Measurements from ENCODE around the gene DRAP1. TPM values are rescaled to one million over a fixed set of nuclear protein-coding genes. Genes with fewer than 3 reads are reported as not detected.

Gene DRAP1
- total and polyA plus RNA-seq, 9 of the 15 experiments (the other 6 are each of a cell fraction or from before 2014, with no cell fraction given) = 9.6 to 200 (median 92.9) TPM

DNA sequence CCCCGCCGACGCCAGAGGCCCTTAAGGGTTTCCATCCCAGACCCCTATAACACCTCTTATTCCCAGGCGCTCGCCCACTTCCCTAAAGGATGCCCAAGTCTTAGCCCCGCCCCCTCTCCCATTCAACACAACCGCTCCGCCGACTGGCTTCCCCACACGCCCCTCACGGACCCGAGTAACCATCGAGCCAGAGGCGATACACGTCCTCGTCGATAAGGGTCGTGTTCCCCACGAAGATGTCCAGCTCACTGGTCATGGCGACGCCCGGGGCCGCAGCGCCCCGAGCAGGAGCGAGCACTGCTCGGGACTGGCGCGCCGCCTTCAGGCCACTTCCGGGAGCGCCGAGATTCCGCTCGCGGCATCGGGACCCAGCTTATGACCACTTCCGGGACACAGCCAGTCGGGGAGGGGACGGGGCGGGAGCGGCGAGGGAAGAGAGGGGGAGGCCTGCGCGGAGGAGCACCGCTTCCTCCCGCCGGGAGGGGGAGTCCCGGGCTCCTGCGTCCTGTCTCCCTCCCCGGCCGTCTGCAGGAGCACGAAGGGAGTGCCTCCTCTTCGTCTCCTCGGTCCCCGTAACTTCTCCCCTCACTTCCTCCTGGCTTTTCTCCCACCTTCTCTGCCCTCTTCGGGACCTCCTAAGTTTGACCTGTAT, 30.9 kb upstream of the DRAP1 start, which contains the start of gene FIBP (continued):
- TF ChIP-seq, protein P1, sequence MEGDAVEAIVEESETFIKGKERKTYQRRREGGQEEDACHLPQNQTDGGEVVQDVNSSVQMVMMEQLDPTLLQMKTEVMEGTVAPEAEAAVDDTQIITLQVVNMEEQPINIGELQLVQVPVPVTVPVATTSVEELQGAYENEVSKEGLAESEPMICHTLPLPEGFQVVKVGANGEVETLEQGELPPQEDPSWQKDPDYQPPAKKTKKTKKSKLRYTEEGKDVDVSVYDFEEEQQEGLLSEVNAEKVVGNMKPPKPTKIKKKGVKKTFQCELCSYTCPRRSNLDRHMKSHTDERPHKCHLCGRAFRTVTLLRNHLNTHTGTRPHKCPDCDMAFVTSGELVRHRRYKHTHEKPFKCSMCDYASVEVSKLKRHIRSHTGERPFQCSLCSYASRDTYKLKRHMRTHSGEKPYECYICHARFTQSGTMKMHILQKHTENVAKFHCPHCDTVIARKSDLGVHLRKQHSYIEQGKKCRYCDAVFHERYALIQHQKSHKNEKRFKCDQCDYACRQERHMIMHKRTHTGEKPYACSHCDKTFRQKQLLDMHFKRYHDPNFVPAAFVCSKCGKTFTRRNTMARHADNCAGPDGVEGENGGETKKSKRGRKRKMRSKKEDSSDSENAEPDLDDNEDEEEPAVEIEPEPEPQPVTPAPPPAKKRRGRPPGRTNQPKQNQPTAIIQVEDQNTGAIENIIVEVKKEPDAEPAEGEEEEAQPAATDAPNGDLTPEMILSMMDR (IDR thresholded peaks at IDR 0.05 in 2 of 3, conservative IDR thresholded peaks at IDR 0.05 in 1 of 3; ENCODE audit: insufficient read depth in 2 of 3, low read depth in 1 of 3, low read length in 3 of 3) = peak; percentile 91 to 98 (median 93)
- no peak for TF ChIP-seq NCOA2 (IDR thresholded peaks at IDR 0.05; ENCODE audit: partially characterized antibody in 2 of 2)
- TF ChIP-seq KLF13 (tag; IDR thresholded peaks at IDR 0.05; ENCODE audit: borderline replicate concordance, low read depth) = 0 out of 2 replicates have a peak, but pooled peaks have one; percentile 13
- peak; percentile 97 for TF ChIP-seq KDM5B (IDR thresholded peaks at IDR 0.05; ENCODE audit: insufficient replicate concordance, low read depth, low read length)
- 0 out of 2 replicates have a peak, but pooled peaks have one; percentile 44 for TF ChIP-seq HDAC8 (tag; IDR thresholded peaks at IDR 0.05)
- no peak for TF ChIP-seq ZZZ3 (IDR thresholded peaks at IDR 0.05)
- TF ChIP-seq TBL1XR1 (IDR thresholded peaks at IDR 0.05; ENCODE audit: low read length in 2 of 2) = peak in 1 of 2 experiments; percentile 41; a peak in 1 of 4 replicates
- TF ChIP-seq FUS (optimal IDR thresholded peaks at IDR 0.05; ENCODE audit: low read depth, low read length) = no peak
- peak; percentile 98 for TF ChIP-seq ELF1 (tag; IDR thresholded peaks at IDR 0.05)
- TF ChIP-seq GTF2A2 (tag; IDR thresholded peaks at IDR 0.05) = no peak
- TF ChIP-seq, protein P2, sequence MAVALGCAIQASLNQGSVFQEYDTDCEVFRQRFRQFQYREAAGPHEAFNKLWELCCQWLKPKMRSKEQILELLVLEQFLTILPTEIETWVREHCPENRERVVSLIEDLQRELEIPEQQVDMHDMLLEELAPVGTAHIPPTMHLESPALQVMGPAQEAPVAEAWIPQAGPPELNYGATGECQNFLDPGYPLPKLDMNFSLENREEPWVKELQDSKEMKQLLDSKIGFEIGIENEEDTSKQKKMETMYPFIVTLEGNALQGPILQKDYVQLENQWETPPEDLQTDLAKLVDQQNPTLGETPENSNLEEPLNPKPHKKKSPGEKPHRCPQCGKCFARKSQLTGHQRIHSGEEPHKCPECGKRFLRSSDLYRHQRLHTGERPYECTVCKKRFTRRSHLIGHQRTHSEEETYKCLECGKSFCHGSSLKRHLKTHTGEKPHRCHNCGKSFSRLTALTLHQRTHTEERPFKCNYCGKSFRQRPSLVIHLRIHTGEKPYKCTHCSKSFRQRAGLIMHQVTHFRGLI (CRISPR knock-in tag; IDR thresholded peaks at IDR 0.05) = no peak
- TF ChIP-seq ZNF584 (CRISPR knock-in tag; IDR thresholded peaks at IDR 0.05; ENCODE audit: low read depth) = no peak
- TF ChIP-seq DEAF1 (CRISPR knock-in tag; IDR thresholded peaks at IDR 0.05) = peak; percentile 51; the same call in 1 of the 2 replicates
- peak in 1 of 2 experiments; percentile 43; a peak in 1 of 3 replicates for TF ChIP-seq CBX3 (IDR thresholded peaks at IDR 0.05; ENCODE audit: borderline replicate concordance in 1 of 2, low read length in 2 of 2)
- TF ChIP-seq GMEB1 (CRISPR knock-in tag; IDR thresholded peaks at IDR 0.05) = peak; percentile 17; the same call in 1 of the 2 replicates
- no peak for TF ChIP-seq STAT5A (IDR thresholded peaks at IDR 0.05; ENCODE audit: borderline replicate concordance, low read length)
- peak in 1 of 2 experiments; percentile 48; a peak in 2 of 4 replicates for TF ChIP-seq TRIM24 (IDR thresholded peaks at IDR 0.05)
- TF ChIP-seq SIN3A (IDR thresholded peaks at IDR 0.05; ENCODE audit: borderline replicate concordance in 2 of 2, control insufficient read depth in 1 of 2, low read depth in 2 of 2, low read length in 2 of 2) = peak; percentile 62 to 85; a peak in 2 of 4 replicates
- no peak for TF ChIP-seq HNRNPUL1 (IDR thresholded peaks at IDR 0.05; ENCODE audit: low read length)
- no peak for TF ChIP-seq ZC3H4 (CRISPR knock-in tag; IDR thresholded peaks at IDR 0.05; ENCODE audit: borderline replicate concordance)
- no peak for TF ChIP-seq TBP (optimal IDR thresholded peaks at IDR 0.05; ENCODE audit: low read depth, low read length)
